RWPE2 (cell line): ENCODE results near the gene ELF1.
"Not testable (repeated sequence)": the region's sequence is repeated elsewhere in the genome, so short reads cannot be mapped to it uniquely, and the experiment has no call there.

Experiments used
- ATAC-seq: fragments of 200-7000 bp; cut with Tn5 transposase; 3 replicates; pipeline ENCODE4 v1.9.1; 2021; ENCODE audit warnings: low read depth
- DNase-seq: peaks from one replicate; pipeline ENCODE4 v3.0.0-alpha.2; 2020; ENCODE audit warnings: low spot score
- H3K27ac ChIP-seq: fragments of 450-650 bp; 2 replicates; pipeline ENCODE4 v1.5.1; 2017; ENCODE audit warnings: mild to moderate bottlenecking; ENCODE audit not compliant: poor library complexity, severe bottlenecking
- H3K27me3 ChIP-seq: fragments of 250-450 bp; sonication (Bioruptor Pico); 2 replicates; pipeline ENCODE4 v1.5.1; 2021; ENCODE audit warnings: mild to moderate bottlenecking, moderate library complexity; ENCODE audit not compliant: insufficient read depth, poor library complexity, severe bottlenecking
- H3K36me3 ChIP-seq: fragments of 250-450 bp; sonication (Bioruptor Pico); 2 replicates; pipeline ENCODE4 v1.5.1; 2020; ENCODE audit warnings: low read depth, mild to moderate bottlenecking, moderate library complexity
- H3K4me1 ChIP-seq: fragments of 250-450 bp; sonication (Bioruptor Pico); 2 replicates; pipeline ENCODE4 v1.5.1; 2021; ENCODE audit warnings: mild to moderate bottlenecking, moderate library complexity; ENCODE audit not compliant: insufficient read depth, poor library complexity, severe bottlenecking
- H3K4me3 ChIP-seq: fragments of 250-450 bp; sonication (Bioruptor Pico); 2 replicates; pipeline ENCODE4 v1.5.1; 2021; ENCODE audit warnings: mild to moderate bottlenecking, moderate library complexity; ENCODE audit not compliant: severe bottlenecking
- H3K9me3 ChIP-seq: fragments of 250-450 bp; sonication (Bioruptor Pico); 2 replicates; pipeline ENCODE4 v1.5.1; 2021; ENCODE audit warnings: mild to moderate bottlenecking, moderate library complexity; ENCODE audit not compliant: severe bottlenecking
- TF ChIP-seq, protein P1 (sequence below): fragments of 450-650 bp; IDR thresholded peaks from one replicate; pipeline ENCODE4 v1.5.1; 2017; ENCODE audit warnings: mild to moderate bottlenecking, moderate library complexity; ENCODE audit not compliant: poor library complexity, severe bottlenecking

The ELF1 gene

DNA sequence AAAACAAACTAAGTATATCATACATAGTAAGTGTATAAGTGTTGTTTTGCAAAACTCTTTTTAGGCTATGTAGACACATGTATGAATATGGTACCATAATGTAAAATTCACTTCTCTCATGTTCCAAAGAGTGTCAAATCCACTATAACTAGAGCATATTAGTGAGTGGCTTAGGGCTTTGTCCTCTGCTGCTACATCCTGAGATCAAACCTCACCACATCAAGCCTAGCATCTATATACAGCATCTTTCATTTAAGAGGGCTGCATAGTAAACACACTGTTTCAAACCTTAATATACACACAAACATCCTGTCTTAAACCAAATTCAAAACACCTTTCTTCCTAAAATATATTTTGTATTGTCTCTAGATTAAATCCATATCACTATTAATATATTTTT is 38.7 kb downstream of the ELF1 start:
- DNase-seq (no peak), ATAC-seq (no peak)
- TF ChIP-seq, protein P1, sequence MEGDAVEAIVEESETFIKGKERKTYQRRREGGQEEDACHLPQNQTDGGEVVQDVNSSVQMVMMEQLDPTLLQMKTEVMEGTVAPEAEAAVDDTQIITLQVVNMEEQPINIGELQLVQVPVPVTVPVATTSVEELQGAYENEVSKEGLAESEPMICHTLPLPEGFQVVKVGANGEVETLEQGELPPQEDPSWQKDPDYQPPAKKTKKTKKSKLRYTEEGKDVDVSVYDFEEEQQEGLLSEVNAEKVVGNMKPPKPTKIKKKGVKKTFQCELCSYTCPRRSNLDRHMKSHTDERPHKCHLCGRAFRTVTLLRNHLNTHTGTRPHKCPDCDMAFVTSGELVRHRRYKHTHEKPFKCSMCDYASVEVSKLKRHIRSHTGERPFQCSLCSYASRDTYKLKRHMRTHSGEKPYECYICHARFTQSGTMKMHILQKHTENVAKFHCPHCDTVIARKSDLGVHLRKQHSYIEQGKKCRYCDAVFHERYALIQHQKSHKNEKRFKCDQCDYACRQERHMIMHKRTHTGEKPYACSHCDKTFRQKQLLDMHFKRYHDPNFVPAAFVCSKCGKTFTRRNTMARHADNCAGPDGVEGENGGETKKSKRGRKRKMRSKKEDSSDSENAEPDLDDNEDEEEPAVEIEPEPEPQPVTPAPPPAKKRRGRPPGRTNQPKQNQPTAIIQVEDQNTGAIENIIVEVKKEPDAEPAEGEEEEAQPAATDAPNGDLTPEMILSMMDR: no peak
- no peak overlapping the region for H3K27ac ChIP-seq
- H3K36me3 ChIP-seq: peaks cover 28% of the 10 kb centered on the region
- no peaks in the 10 kb centered on the region for H3K27me3 ChIP-seq
- H3K9me3 ChIP-seq: no peaks in the 10 kb centered on the region
- H3K4me1 ChIP-seq: peaks cover 30% of the 10 kb centered on the region
- no peak overlapping the region for H3K4me3 ChIP-seq

DNA sequence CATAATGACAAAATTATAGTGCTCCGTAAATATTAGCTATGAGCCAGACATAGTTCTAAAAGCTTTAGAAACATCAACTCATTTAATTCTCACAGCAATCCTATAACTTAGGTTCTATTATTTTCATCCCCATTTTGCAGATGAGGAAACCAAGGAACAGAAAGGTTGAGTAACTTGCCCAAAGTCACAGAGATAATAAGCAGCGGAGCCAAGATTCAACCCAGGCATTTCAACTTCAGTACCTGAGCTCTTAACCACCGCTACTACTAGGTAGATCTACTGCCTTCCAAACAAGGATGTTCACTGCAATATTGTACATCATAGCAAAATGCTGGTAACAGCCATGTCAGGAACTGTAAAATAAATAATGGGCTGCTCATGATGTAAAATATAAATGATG is 39.9 kb downstream of the ELF1 start:
- Histone ChIP-seq H3K4me1 (peaks cover 34% of the 10 kb centered on the region), H3K27me3 (no peaks in the 10 kb centered on the region), H3K27ac (no peak overlapping the region), H3K36me3 (peaks cover 28% of the 10 kb centered on the region), H3K4me3 (no peak overlapping the region), H3K9me3 (no peaks in the 10 kb centered on the region)
- TF ChIP-seq, protein P1: no peak
- DNase-seq (no peak), ATAC-seq (no peak)

DNA sequence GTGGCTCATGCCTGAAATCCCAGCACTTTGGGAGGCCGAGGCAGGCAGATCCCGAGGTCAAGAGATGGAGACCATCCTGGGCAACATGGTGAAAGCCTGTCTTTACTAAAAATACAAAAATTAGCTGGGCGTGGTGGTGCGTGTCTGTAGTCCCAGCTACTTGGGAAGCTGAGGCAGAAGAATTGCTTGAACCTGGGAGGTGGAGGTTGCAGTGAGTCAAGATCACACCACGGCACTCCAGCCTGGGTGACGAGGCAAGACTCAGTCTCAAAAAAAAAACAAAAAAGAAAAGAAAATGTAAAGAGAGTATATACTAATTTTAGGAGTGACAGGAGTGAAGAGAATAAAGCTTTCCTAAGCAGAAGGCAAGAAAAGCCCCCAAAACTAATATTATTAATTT is 41.0 kb downstream of the ELF1 start:
- H3K27ac ChIP-seq, H3K27me3 ChIP-seq, H3K9me3 ChIP-seq, H3K4me3 ChIP-seq, DNase-seq, ATAC-seq: not testable (repeated sequence)
- Histone ChIP-seq H3K36me3 (peaks cover 28% of the 10 kb centered on the region), H3K4me1 (peaks cover 23% of the 10 kb centered on the region)

DNA sequence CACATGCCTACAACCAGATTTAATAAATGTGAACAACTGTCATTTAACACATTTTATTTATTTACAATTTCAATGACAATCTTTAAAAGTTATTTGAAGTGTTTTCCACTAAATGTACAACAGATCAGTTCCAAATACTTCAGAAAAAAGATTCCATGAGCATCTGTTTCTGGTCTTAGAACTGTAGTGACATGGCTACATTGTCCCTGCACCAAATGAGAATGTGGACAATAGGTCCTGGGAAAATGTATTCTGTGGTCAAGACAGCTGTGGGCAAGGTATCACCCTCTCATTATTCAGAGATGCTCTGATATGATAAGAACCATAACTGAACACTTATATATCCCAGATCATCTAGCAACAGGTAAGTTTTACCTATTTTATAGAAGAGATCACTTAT is 43.7 kb downstream of the ELF1 start:
- no peak overlapping the region for H3K4me3 ChIP-seq
- DNase-seq (no peak), ATAC-seq (no peak)
- H3K9me3 ChIP-seq: no peaks in the 10 kb centered on the region
- peaks cover 12% of the 10 kb centered on the region for H3K36me3 ChIP-seq
- H3K27ac ChIP-seq: peak overlapping the region; percentile 8
- TF ChIP-seq, protein P1: no peak
- H3K27me3 ChIP-seq: no peaks in the 10 kb centered on the region
- H3K4me1 ChIP-seq: peaks cover 21% of the 10 kb centered on the region

DNA sequence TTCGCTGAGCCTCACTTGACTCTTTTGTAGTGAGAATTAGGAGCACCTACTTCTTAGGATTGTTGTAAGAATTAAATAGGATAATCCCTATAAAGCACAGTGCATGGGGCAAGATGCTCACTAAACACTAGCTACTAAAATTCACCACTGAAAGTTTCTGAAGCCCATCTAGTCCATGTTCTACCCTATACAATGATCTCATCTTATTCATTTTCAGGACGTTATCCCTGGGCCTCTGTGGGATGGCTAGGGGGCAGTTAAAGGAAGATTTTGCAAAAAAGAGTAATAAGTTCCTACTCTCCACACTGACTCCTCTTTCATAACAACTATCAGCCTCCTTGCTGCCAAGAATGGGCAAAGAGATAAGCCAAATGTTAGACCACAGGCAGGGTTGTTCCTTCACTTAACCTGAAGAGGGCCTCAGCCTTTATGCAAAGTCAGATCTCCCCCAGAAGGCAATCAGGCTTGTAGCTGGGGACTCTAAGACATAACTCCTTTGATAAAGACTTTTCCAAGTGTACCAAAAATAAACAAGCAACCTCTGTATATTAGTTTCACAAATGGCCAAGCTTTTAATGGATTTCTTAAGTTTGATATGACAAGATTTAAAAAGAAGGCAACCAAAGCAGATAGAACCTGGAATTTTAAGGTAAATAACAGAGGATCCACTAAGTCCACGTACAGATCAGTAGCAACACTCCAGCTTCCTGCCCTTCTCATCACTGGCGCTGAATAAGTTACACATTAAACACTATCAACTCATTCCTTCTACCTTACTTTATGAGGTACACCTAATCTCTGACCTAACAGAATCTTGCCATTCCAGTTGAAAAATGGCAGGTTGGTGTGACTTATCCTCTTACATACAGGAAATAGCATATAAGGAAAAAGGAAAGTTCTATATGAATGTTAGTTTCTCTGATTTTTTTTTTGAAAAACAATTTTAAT is 44.4 kb downstream of the ELF1 start:
- no peak overlapping the region for H3K4me3 ChIP-seq
- DNase-seq: no peak
- no peaks in the 10 kb centered on the region for H3K27me3 ChIP-seq
- H3K36me3 ChIP-seq: peaks cover 6% of the 10 kb centered on the region
- TF ChIP-seq, protein P1: peak; percentile 31
- ATAC-seq: peak; percentile 64
- H3K9me3 ChIP-seq: no peaks in the 10 kb centered on the region
- H3K4me1 ChIP-seq: peaks cover 22% of the 10 kb centered on the region
- peak overlapping the region; percentile 8 for H3K27ac ChIP-seq
